Osteoblast (primary cell): ENCODE measurements around the gene MGP. TPM values are rescaled to one million over a fixed set of nuclear protein-coding genes. Genes with fewer than 3 reads are reported as not detected.
A peak's percentile ranks its signal among the peaks of the same experiment; 100 is the strongest.

Experiments
- DNase-seq: peaks from one replicate; pipeline ENCODE4 v3.0.0; 2011; ENCODE audit warnings: low spot score, mixed read lengths; ENCODE audit not compliant: insufficient read length; ENCODE audit errors: missing footprints
- H2AFZ ChIP-seq: 2 replicates; pipeline ENCODE4 v1.6.0; 2011; ENCODE audit warnings: mild to moderate bottlenecking, low read length
- H3K27ac ChIP-seq: 2 replicates; pipeline ENCODE4 v1.5.1; 2011; ENCODE audit warnings: mild to moderate bottlenecking, low read depth, low read length, moderate library complexity
- H3K27me3 ChIP-seq: 2 replicates; pipeline ENCODE4 v1.6.0; 2012; ENCODE audit warnings: mild to moderate bottlenecking, control low read depth, inconsistent platforms, low read length, moderate library complexity; ENCODE audit not compliant: insufficient read depth
- H3K36me3 ChIP-seq: 2 replicates; pipeline ENCODE4 v1.5.1; 2011; ENCODE audit warnings: mild to moderate bottlenecking, low read length, control low read depth, moderate library complexity; ENCODE audit not compliant: insufficient read depth
- H3K4me1 ChIP-seq: 2 replicates; pipeline ENCODE4 v1.5.1; 2011; ENCODE audit warnings: mild to moderate bottlenecking, low read length, control low read depth, moderate library complexity; ENCODE audit not compliant: insufficient read depth
- H3K4me2 ChIP-seq: 2 replicates; pipeline ENCODE4 v1.6.0; 2011; ENCODE audit warnings: mild to moderate bottlenecking, low read length; ENCODE audit not compliant: insufficient read depth
- H3K4me3 ChIP-seq: fragments of 200-600 bp; sonication (generic); 3 replicates; pipeline ENCODE4 v1.5.1; 2012; ENCODE audit warnings: mild to moderate bottlenecking, low read length, inconsistent platforms; ENCODE audit not compliant: insufficient read depth
- H3K79me2 ChIP-seq: 2 replicates; pipeline ENCODE4 v1.6.0; 2012; ENCODE audit warnings: mild to moderate bottlenecking, low read length, control low read depth, inconsistent platforms; ENCODE audit not compliant: insufficient read depth
- H3K9me3 ChIP-seq: 2 replicates; pipeline ENCODE4 v1.5.1; 2011; ENCODE audit warnings: low read depth, low read length, control low read depth
- H4K20me1 ChIP-seq: 2 replicates; pipeline ENCODE4 v1.6.0; 2012; ENCODE audit warnings: mild to moderate bottlenecking, low read length, control low read depth; ENCODE audit not compliant: insufficient read depth
- total RNA-seq: library from RNA; depleted of rRNA; stranded (reverse); fragments of >200 nt; gene quantifications from 2 replicates; pipeline ENCODE4 v1.2.3, GENCODE V29; 2012
- TF ChIP-seq, protein P1 (sequence below): IDR thresholded peaks from 2 replicates; pipeline ENCODE4 v1.5.1; 2011; ENCODE audit warnings: mild to moderate bottlenecking, low read depth, low read length, moderate library complexity; ENCODE audit errors: extremely low read depth

MGP gene
- total RNA-seq, 1 donor: 8.0 TPM

GRCh38 chr12:14849661-14850060 lies 36.0 kb downstream of the MGP start:
- Histone ChIP-seq H3K79me2 (no peaks in the 10 kb centered on the region), H2AFZ (no peak overlapping the region), H3K4me3 (no peak overlapping the region), H3K4me1 (peaks cover 9% of the 10 kb centered on the region), H3K27ac (no peak overlapping the region), H3K27me3 (no peaks in the 10 kb centered on the region), H4K20me1 (no peaks in the 10 kb centered on the region), H3K4me2 (no peak overlapping the region), H3K9me3 (no peaks in the 10 kb centered on the region), H3K36me3 (no peaks in the 10 kb centered on the region)
- TF ChIP-seq, protein P1, sequence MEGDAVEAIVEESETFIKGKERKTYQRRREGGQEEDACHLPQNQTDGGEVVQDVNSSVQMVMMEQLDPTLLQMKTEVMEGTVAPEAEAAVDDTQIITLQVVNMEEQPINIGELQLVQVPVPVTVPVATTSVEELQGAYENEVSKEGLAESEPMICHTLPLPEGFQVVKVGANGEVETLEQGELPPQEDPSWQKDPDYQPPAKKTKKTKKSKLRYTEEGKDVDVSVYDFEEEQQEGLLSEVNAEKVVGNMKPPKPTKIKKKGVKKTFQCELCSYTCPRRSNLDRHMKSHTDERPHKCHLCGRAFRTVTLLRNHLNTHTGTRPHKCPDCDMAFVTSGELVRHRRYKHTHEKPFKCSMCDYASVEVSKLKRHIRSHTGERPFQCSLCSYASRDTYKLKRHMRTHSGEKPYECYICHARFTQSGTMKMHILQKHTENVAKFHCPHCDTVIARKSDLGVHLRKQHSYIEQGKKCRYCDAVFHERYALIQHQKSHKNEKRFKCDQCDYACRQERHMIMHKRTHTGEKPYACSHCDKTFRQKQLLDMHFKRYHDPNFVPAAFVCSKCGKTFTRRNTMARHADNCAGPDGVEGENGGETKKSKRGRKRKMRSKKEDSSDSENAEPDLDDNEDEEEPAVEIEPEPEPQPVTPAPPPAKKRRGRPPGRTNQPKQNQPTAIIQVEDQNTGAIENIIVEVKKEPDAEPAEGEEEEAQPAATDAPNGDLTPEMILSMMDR: no peak
- no peak for DNase-seq

- no peak overlapping the region for H2AFZ ChIP-seq
- H3K4me1 ChIP-seq: peaks cover 8% of the 10 kb centered on the region
Measured at GRCh38 chr12:14846876-14847580, 38.6 kb downstream of the MGP start.

GRCh38 chr12:14846042-14846587 lies 39.5 kb downstream of the MGP start:
- Histone ChIP-seq H3K4me3 (no peak overlapping the region), H3K79me2 (no peaks in the 10 kb centered on the region), H3K4me2 (no peak overlapping the region), H3K27ac (no peak overlapping the region), H3K9me3 (no peaks in the 10 kb centered on the region), H3K36me3 (no peaks in the 10 kb centered on the region), H3K4me1 (peaks cover 16% of the 10 kb centered on the region), H3K27me3 (no peaks in the 10 kb centered on the region), H4K20me1 (no peaks in the 10 kb centered on the region), H2AFZ (no peak overlapping the region)
- TF ChIP-seq, protein P1: no peak
- no peak for DNase-seq

More at GRCh38 chr12:14846876-14847580, 38.6 kb downstream of the MGP start:
- Histone ChIP-seq H3K4me2 (no peak overlapping the region), H4K20me1 (no peaks in the 10 kb centered on the region), H3K36me3 (no peaks in the 10 kb centered on the region), H3K27me3 (no peaks in the 10 kb centered on the region), H3K4me3 (no peak overlapping the region), H3K9me3 (no peaks in the 10 kb centered on the region), H3K79me2 (no peaks in the 10 kb centered on the region), H3K27ac (no peak overlapping the region)
- TF ChIP-seq, protein P1: no peak
- DNase-seq: no peak

- DNase-seq: no peak
- H4K20me1 ChIP-seq: no peaks in the 10 kb centered on the region
- no peak overlapping the region for H3K4me2 ChIP-seq
- H3K27me3 ChIP-seq: no peaks in the 10 kb centered on the region
- peak overlapping the region; percentile 32 for H2AFZ ChIP-seq
- no peaks in the 10 kb centered on the region for H3K36me3 ChIP-seq
- TF ChIP-seq, protein P1: peak; percentile 79
- H3K4me3 ChIP-seq: no peak overlapping the region
- peaks cover 16% of the 10 kb centered on the region for H3K4me1 ChIP-seq
- H3K9me3 ChIP-seq: no peaks in the 10 kb centered on the region
- H3K27ac ChIP-seq: no peak overlapping the region
- no peaks in the 10 kb centered on the region for H3K79me2 ChIP-seq
Measured at GRCh38 chr12:14845350-14845750, 40.3 kb downstream of the MGP start.
